Measurements from ENCODE around the gene TTLL8.

TTLL8 gene

DNA sequence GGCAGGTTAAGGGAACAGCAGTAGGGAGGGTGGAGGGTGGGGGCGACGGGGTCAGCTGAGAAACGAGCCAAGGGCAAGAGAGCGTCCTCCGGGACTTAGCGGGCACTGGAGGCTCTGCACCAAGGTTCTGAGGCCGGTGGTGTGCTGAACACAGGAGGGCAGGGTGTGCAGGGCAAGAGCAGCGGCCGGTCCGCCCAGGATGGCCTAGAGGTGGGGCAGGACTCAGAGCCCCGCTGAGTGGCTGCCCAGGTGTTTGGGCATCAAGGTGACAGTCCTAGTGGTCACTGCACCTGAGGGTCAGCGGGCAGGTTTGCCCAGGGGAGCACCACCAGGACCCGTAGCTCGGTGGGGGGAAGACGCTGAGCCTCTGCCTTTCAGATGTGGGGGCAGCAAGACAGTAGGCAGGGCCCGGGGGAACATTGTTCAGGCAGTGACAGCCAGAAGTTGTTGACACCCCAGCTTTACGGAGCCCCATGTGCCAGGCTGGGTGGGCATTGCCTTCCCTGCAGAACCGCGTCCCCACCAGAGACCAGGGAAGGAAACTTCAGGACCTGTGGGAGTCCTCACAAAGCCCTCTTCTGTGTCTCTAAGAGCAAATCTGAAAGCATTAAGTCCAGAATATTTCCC is 4.5 kb upstream of the TTLL8 start:
- no peak for DNase-seq (ENCODE audit: low read depth in 2 of 2)

DNA sequence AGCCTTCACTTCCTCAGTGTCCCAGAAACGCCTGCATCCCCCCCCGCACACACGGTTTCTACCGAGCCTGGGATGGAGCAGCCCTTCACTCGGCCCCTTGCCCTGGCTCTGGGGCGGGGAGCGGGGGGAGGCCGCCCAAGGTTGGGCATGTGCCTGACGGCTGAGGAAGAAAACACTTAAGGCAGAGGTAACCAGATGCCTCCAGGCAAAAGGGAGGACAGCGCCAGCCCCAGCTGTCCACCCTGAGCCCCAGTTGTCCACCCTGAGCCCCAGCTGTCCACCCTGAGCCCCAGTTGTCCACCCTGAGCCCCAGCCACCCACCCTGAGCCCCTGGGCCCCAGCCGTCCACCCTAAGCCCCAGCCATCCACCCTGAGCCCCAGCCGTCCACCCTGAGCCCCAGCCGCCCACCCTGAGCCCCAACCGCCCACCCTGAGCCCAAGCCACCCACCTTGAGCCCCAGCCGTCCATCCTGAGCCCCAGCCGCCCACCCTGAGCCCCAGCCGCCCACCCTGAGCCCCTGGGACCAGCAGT is 3.8 kb upstream of the TTLL8 start:
- DNase-seq (ENCODE audit: low read depth in 2 of 2): no peak

DNA sequence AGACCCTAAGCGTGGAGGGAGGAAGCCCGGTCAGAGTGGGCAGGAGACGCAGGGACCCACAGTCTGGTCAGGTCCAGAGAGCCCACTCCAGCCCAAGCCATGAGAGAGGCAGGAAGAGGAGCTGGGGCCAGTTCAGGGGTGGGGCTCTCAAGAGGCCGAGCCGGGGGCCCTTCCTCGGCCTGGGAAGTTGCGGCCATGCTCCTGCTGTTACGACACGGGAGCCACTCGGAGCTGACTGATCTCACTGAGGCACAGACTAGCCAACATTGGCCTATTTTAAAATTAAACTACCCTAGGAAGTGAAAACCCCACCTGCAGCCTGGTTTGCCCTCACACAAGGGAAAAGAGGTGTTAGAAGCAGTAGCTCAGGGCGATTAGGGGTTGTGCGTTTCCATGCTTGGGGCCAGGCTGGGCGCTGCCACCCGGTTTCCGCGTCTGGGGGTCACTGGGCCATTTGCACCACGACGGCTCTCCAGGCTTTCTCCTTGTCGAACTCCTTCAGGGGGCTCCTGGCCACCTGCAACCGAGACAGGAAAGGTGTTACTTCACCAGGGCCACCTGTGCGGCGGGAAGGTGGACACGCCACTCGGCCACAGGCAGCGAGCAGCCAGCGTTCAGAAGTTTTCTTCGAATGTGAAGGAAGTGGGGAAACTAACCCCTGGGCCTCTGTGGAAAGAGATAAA is 3.2 kb upstream of the TTLL8 start:
- no peak for DNase-seq (ENCODE audit: low read depth in 2 of 2)

DNA sequence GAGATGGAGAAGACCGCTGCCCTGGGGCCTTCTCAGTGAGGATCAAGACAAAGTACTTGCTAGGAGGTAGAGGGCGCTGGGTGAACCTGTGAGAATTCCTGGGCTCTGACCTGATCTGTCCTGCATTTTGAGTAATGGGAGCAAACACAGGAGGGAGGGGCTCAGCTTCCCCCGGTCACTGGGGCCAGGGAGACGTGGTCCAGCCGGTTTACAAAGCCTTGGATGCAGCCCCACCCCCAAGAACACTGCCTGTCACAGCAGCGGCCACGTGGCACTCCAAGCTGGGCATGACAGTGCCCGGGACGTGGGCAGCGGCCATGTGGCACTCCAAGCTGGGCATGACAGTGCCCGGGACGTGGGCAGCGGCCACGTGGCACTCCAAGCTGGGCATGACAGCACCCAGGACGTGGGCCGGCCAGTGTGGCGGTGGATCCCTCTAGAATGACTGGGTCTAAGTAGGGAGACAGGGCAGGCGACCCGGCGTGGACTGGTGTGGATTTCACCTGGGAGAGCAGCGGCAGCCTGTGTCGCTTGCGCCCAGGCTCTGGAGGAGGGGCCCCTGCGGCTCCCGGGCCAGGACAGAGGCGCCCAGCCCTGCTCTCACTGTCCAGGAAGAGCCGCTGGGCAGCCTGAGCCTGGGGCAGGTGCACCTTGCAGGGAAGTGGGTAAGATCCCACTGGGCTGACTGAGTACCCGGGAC is 2.5 kb upstream of the TTLL8 start:
- no peak for DNase-seq (ENCODE audit: low read depth in 2 of 2)

DNA sequence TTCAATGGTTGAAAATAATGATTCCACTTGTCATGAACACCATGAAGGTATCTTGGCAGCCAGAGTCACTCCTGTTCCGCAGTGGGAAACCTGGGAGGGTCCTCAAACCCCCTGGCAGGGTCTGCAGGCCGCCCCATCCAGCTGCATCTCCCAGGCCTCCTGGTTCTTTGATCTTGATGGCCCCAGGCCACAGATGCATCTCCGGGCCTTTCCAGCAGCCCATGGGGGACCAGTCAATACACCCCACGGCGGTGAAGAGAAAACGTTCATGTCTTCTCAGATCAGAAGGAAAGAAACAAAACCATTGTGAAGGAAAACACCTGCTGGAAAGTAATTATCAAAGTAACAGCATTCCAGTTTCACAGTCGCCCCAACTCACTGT is 1.8 kb upstream of the TTLL8 start:
- no peak for DNase-seq (ENCODE audit: low read depth in 2 of 2)

DNA sequence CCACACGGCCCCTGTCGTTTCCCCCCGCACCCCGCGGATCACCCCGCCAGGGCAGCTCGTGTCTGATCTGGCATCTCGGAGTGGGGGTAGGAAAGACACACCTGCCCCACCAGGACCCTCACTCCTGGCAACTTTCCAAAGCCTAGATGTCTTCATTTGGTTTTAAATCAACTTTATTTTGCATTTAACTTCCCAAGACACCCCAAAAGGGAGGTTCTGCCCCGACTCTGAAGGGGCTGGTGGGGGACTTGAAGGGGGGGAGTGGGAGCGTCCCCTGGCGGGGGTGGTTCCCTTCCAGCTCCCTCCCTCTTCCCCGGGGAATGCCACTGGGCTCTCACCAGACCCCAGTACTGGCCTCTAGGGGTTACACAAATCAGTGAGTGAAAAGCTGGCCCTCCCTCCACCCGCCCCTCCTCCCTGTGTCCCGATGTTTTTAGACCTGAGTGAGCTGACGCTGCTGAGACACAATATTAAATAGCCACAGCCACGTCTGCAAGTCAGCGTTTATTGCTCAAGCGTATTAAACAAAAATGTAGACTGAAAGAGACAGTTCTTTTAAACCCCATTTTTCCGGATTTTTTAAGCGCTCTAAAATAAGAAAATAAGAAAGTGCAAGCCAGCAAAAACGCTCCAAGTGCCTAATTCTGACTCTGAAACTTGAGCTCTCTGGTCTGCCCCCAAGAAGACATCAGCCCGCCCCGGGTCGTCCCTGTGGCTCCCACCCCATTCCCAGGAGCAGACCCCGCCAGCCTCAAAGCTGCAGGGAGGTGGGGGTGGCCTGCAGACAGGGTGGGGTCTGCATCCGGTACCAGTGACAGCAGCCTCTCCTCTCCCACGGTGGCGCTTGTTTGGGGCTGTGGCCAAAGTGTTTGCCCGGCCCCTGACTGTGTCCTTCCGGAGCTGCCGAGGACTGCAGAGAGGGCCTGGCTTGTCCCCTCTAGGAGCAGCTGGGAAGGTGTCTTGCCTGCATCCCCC is 1.1 kb upstream of the TTLL8 start:
- DNase-seq (ENCODE audit: low read depth in 2 of 2): no peak

DNA sequence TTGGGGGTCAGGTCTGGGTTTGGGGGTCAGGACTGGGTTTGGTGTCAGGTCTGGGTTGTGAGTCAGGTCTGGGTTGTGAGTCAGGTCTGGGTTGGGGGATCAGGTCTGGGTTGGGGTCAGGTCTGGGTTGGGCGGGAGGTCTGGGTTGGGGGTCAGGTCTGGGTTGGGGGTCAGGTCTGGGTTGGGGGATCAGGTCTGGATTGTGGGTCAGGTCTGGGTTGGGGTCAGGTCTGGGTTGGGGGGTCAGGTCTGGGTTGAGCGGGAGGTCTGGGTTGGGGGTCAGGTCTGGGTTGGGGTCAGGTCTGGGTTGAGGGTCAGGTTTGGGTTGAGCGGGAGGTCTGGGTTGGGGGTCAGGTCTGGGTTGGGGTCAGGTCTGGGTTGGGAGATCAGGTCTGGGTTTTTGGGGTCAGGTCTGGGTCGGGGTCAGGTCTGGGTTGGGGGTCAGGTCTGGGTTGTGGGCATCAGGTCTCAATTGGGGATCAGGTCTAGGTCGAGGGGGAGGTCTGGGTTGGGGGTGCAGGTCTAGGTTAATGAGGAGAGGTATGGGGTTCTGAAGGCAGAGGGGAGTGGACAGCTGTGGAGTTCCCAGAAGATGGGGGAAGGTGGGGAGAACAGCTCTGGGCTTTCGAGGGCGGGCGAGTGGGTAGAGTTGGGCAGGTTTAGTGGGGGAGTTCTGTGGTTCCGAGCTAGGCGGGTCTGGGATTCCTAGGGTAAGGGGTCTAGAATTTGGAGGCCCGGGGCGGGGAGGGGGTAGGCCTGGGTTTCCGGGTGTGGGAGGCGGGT is 629 bp downstream of the TTLL8 start:
- no peak for DNase-seq (ENCODE audit: low read depth in 2 of 2)

DNA sequence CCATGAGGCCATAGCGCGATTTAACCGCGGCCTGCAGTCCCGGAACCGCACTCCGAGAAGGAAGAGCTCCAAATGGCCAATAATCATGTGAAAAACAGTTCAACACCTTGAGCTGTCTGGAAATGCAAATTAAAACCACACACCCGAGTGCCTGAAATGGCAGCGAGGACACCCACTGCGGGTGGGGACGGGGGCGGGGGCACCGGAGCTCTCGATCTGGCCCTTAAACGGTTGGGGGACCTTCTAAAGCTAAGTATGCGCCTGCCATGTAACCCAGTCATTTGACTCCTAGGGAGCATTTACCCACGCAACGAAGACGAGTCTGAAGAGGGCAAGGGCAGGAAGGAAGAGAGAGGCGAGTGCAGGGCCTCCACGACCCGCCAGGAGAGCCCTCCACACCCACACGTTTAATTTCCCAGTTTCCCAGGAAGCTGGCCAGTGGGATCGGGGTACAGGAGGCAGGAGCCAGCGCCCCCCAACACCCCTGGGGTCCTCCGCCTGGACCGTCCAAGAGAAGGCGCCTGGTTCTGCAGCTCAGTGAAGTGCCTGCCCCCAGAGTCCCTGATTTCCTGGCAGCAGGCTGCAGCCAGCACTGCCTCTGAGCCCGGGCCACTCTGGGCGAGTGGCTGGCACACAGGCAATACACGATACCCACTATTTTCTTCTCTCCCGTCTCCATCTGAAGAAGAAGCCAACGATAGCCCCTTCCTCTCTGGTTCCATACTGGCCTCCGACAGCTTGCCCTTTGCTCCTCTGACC is 1.7 kb downstream of the TTLL8 start:
- DNase-seq (ENCODE audit: low read depth in 2 of 2): no peak

DNA sequence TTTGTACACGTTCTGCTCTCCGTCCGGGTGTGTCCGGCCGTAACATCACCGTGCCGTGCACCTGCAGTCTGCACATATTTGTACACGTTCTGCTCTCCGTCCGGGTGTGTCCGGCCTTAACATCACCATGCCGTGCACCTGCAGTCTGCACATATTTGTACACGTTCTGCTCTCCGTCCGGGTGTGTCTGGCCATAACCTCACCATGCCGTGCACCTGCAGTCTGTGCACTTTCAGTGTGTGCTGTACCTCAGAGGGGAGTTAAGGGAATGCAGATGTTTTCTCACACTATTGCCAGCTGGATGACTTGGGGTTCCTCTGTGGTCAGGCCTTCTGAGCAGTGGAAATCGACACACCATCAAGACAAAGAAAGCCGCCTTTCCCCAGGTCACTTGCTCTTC is 4.2 kb downstream of the TTLL8 start:
- DNase-seq (ENCODE audit: low read depth in 2 of 2): no peak

DNA sequence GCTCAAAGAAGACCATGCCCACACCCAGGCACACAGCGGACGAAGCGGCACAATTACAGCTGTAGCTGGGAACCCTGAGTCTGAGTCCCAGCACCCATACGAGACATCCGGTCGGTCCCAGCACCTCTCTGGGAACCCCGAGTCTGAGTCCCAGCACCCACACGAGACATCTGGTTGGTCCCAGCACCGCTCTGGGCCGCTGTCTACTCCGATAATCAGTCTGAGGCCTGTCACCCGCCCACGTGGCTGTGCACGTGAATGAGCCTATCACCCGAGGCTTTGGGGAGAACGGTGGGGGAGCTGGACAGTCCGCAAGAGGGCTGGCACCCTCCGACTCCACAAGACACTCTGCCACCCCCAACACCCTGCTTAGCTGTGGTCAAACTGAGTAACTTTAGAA is 6.2 kb downstream of the TTLL8 start:
- DNase-seq (ENCODE audit: low read depth in 2 of 2): no peak

DNA sequence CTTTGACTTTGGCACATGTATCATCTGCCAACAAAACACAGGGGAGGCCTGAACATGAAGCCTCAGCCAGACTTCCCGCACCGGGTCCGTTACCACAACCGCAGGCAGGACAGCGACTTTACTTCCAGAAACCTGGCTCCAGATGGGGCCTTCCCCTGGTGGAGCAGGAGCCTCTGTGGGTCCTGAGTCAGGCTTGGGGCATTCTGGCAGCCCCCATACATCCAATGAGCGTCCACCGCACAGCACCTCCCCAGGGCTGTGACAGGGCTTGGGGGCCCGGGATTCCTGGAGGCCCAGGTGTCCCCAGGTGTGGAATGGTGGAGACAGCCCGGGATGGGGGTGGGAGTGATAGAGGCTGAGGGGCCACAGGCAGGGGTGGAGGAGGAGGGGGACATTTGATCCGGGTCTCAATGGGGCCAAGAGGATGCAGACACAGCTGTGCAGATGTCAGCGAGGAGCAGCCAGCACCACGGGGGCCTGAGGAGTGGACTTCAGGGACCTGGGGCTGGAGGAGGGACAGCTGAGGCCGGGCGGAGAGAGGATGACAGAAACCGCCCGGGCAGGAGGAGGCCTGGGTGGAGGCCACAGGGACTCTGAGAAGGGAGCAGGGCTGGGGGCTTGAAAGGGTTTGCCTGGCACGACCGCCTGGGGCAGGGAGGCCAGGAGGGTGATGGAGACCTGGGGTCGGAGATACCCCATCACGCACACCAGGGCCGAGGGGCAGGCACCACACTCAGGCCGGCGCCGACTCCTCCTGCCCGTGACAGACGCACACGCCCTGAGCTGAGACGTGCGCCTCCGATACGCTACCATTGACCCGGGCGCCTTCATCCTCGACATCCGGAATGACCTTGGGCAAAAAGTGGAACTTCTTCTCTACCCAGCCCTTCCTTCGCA is 8.6 kb downstream of the TTLL8 start:
- DNase-seq (ENCODE audit: low read depth in 2 of 2): no peak

DNA sequence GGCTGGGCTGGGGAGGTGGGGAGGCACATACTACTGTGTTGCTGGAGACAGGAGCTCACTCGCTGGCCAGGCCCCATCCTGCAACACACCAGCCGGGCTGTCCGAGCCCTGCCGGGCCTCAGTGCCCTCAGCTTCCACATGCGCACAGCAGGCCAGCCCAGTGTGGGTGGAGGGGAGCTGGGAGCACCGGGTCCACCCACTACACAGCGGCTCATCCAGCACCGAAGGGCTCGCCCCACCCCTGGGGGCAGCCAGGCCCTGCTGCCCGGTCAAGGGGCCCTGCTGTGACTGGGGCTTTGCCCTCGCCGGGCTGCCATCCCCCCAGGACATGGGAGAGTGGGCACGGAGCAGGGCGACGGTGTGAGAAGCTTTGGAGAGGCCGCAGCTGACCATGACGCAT is 9.3 kb downstream of the TTLL8 start:
- no peak for DNase-seq (ENCODE audit: low read depth in 2 of 2)

DNA sequence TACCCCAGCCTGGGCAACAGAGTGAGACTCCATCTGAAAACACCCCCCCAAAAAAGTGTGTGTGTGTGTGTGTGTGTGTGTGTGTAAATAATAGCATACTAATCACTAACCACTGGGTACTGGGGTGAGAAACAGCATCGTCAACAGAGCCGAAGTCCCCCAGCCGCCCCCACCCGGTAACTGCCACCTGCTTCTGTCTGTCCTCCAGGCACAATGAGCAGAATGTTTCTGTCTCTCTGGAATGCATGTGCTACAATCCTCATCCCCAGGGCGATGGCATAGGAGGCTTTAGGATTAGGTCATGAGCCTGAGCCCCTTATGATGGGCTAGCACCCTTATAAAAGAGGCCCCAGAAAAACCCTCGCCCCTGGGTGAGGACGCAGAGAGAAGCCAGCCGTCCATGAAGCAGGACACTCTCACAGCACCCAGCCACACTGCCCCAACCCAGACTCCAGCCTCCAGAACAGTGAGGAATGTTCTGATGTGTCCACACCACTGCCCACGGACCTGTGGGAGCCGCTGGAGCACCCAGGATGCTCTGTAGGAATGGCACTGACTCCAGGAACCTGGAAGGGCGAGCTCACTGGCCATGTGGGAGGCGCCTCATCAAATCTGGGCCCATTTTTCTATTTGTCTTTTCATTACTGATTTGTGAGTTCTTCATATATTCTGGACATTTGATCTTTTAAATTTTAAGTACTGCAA is 9.9 kb downstream of the TTLL8 start:
- no peak for DNase-seq (ENCODE audit: low read depth in 2 of 2)

DNA sequence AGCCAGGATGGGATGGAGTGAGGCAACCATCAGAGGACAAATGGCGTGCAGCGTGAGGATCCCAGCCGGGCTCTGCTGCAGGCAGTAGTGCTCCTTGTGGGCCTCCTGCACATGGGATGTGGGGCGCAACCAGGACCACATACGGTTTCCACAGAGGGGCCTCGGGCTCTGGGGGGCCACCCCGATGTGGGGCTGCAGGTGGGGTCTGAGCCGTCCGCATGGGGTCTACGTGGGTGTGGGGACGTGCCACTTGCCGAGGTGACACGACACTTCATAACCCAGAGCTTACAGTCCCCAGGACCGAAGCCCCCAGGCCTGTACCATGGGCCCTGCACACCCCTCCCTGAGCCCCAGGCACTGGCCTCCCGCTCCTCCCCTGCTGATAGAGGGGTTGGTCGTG is 10.8 kb downstream of the TTLL8 start:
- no peak for DNase-seq (ENCODE audit: low read depth in 2 of 2)

DNA sequence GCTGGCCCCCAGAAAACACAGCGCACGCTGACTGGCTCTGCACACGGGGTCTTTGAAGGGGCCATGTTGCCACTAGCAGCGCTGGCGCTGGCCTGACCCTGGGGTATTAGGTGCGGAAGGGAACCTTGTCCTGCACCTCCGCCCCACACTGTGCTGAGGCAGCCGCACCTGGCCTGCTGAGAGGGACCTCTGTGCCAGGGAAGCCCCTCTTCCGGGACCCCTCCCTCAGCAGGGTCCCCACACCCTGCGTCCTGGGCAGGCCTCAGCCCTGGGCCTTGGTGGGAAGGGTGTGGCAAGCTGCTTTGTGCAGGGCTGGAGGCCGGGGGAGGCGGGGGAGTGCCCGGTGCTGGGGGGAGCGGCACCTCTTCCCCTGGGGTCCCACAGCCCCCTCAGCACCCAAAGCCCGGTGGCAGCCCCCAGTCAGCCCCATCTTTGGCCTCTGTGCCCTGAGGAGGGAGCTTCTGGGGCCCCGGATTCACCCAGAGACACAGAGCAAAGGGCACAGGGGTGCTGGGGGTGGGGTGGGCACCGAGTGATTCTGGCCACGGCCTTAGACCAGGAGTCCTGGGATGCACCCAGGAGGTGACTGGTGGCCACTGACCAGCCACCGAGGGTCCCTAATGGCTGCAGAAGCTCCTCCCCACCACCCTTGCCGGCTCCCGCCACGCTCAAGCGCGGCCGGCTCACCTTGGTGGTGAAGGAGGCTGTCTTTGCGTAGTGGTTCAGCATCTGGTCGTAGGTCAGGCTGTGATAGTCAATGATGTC is 11.4 kb downstream of the TTLL8 start:
- no peak for DNase-seq (ENCODE audit: low read depth in 2 of 2)

DNA sequence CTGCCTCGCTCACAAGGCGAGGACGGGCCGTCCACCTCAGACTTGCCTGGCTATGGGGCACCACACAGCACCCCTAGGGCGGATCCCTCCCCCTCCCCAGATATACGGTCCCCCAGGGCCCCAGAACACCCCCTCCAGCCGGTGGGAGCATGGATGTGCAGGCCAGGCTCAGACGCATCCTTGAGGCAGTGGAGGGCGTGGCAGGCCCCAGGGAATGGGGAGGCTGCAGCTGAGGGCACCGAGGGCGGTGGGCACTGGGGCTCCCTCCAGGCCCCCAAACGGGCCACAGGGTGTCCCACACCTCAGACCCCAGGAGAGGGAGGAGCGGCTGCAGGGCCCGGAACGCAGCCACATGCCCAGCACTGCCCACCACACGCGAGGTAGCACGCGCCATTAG is 12.1 kb downstream of the TTLL8 start:
- no peak for DNase-seq (ENCODE audit: low read depth in 2 of 2)

DNA sequence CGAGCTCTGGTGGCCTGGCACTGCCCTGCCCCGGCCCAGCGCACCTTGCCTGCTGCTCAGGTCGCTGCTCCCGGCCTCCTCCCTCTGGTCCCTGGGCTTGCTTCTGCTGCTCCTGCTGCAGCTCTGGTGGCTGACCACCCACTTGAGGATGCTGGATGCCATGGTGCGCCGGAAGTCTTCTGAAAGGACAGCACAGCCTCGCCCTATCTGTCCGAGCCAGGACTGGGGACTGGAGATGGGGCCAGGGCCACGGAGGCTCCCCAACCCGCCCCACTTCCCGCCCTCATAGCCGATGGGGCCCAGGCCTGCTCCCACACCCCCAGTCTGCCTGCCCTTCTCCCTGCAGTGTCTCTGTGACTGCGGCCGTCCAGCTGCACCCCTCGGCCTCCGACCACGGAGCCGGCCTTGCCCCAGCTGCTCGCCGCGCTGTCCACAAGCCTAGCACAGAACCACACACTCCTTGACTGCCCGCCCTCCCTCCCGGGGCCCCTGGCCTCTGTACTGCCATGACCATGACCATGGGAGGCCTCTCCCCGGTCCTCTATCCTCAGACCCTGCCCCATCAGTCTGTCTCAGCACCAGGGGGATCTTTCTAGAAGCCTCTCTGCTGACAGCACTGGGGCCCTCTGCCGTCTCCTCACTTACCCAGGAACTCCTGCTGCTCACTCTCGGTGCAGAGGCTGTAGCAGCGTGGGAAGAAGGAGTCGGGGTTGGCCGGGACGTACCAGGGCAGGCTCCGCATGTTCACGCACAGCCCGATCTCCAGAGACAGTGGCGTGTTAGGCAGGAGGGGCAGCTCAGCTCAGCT is 12.7 kb downstream of the TTLL8 start:
- DNase-seq (ENCODE audit: low read depth in 2 of 2): no peak
